KMS-11 (cell line): ENCODE results near the gene CPD.

Experiments
- H2AFZ ChIP-seq: fragments of 200-600 bp; sonication (generic); 2 replicates; pipeline ENCODE4 v1.6.1; 2016; ENCODE audit warnings: antibody characterized with exemption, mixed run types, low read depth
- H3K27ac ChIP-seq: fragments of 200-600 bp; sonication (generic); 2 replicates; pipeline ENCODE4 v1.6.1; 2016; ENCODE audit warnings: mild to moderate bottlenecking, mixed run types
- H3K27me3 ChIP-seq: fragments of 200-600 bp; sonication (generic); 2 replicates; pipeline ENCODE4 v1.6.1; 2017; ENCODE audit warnings: mild to moderate bottlenecking, low read depth, mixed run types, moderate library complexity; ENCODE audit not compliant: insufficient read depth
- H3K36me3 ChIP-seq: fragments of 200-600 bp; sonication (generic); 2 replicates; pipeline ENCODE4 v1.6.1; 2017; ENCODE audit warnings: mild to moderate bottlenecking, mixed run types; ENCODE audit not compliant: insufficient read depth
- H3K4me1 ChIP-seq: fragments of 200-600 bp; sonication (generic); 2 replicates; pipeline ENCODE4 v1.6.1; 2016; ENCODE audit warnings: mild to moderate bottlenecking, low read depth, mixed run types; ENCODE audit not compliant: poor library complexity, severe bottlenecking
- H3K4me2 ChIP-seq: fragments of 200-600 bp; sonication (generic); 2 replicates; pipeline ENCODE4 v1.7.0; 2016; ENCODE audit warnings: mild to moderate bottlenecking, mixed run types
- H3K4me3 ChIP-seq: fragments of 200-600 bp; sonication (generic); IDR thresholded peaks from 2 replicates; pipeline ENCODE4 v1.6.1; 2017; ENCODE audit warnings: low read depth, low read length, mixed read lengths; ENCODE audit not compliant: insufficient read depth
- H3K79me2 ChIP-seq: fragments of 200-600 bp; sonication (generic); 2 replicates; pipeline ENCODE4 v1.6.1; 2016; ENCODE audit warnings: low read depth, mixed run types; ENCODE audit not compliant: insufficient read depth
- H3K9ac ChIP-seq: fragments of 200-600 bp; sonication (generic); 2 replicates; pipeline ENCODE4 v1.6.1; 2016; ENCODE audit warnings: mild to moderate bottlenecking, mixed run types
- H4K20me1 ChIP-seq: fragments of 200-600 bp; sonication (generic); 2 replicates; pipeline ENCODE4 v1.6.1; 2016; ENCODE audit warnings: mild to moderate bottlenecking, mixed run types; ENCODE audit not compliant: insufficient read depth
- CTCF ChIP-seq: fragments of 200-600 bp; sonication (generic); conservative IDR thresholded peaks from 2 replicates; pipeline ENCODE4 v1.6.1; 2017; ENCODE audit warnings: low read depth, mild to moderate bottlenecking, antibody characterized with exemption, low read length, moderate library complexity, mixed read lengths

CPD gene

DNA sequence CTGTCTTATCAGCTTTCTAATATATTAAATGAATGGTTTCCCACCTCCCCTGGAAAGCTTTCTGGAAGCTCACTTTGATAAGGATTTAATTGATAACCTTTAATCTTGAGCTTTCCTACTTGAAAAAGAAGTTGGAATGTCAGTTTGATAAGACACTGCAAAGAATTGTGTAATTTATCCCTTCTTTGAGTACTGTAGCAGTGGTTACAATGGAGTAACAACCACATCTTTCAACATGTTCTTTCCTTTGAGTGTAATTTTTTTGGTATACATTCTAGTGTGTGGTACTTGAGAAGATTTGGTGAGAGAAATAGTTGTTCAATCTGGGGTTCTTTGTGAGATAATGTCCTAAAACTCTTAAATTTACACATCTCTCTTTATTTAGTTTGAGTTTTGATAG lies 43.4 kb downstream of the CPD start:
- H3K4me1 ChIP-seq = no peaks in the 10 kb centered on the region
- peaks cover 6% of the 10 kb centered on the region; the same call in 1 of the 2 replicates for H3K36me3 ChIP-seq
- no peaks in the 10 kb centered on the region for H3K79me2 ChIP-seq
- H4K20me1 ChIP-seq = no peaks in the 10 kb centered on the region
- no peak overlapping the region for H3K4me2 ChIP-seq
- no peak for TF ChIP-seq CTCF
- no peak overlapping the region for H3K27ac ChIP-seq
- H3K4me3 ChIP-seq = no peak overlapping the region
- H3K9ac ChIP-seq = no peak overlapping the region
- H2AFZ ChIP-seq = no peak overlapping the region
- no peaks in the 10 kb centered on the region for H3K27me3 ChIP-seq

- H3K9ac ChIP-seq = no peak overlapping the region
- H3K4me2 ChIP-seq = no peak overlapping the region
- H3K4me3 ChIP-seq = no peak overlapping the region
- H3K79me2 ChIP-seq = no peaks in the 10 kb centered on the region
- no peaks in the 10 kb centered on the region for H3K27me3 ChIP-seq
- H2AFZ ChIP-seq = no peak overlapping the region
- no peak overlapping the region for H3K27ac ChIP-seq
- no peaks in the 10 kb centered on the region for H4K20me1 ChIP-seq
- H3K36me3 ChIP-seq = peaks cover 10% of the 10 kb centered on the region; the same call in 1 of the 2 replicates
- H3K4me1 ChIP-seq = no peaks in the 10 kb centered on the region
- no peak for TF ChIP-seq CTCF
These were observed 45.7 kb downstream of the CPD start for GRCh38 chr17:30424471-30424870.

DNA sequence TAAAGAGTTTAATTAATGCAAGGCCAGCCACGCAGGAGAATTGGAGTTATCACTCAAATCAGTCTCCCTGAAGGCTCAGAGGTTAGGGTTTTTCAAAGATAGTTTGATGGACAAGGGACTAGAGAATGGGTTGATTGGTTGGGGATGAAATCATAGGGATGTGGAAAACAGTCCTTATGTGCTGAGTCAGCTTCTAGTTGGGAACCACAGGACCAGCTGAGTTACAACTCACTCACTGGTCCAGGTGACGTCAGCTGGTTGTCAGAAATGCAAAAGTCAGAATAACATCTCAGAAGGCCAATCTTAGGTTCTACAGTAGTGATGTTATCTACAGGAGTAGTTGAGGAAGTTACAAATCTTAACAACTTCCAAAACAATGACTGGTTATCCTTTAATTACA lies 47.6 kb downstream of the CPD start:
- H3K27ac ChIP-seq = no peak overlapping the region

GRCh38 chr17:30427611-30428010 lies 48.9 kb downstream of the CPD start:
- Histone ChIP-seq H2AFZ (no peak overlapping the region), H3K4me2 (no peak overlapping the region), H3K36me3 (peaks cover 7% of the 10 kb centered on the region; the same call in 1 of the 2 replicates), H4K20me1 (no peaks in the 10 kb centered on the region), H3K4me3 (no peak overlapping the region), H3K4me1 (no peaks in the 10 kb centered on the region), H3K27me3 (no peaks in the 10 kb centered on the region), H3K27ac (no peak overlapping the region), H3K9ac (no peak overlapping the region), H3K79me2 (no peaks in the 10 kb centered on the region)
- no peak for TF ChIP-seq CTCF

More for the DNA sequence above, 47.6 kb downstream of the CPD start:
- H2AFZ ChIP-seq = no peak overlapping the region
- H4K20me1 ChIP-seq = no peaks in the 10 kb centered on the region
- no peak overlapping the region for H3K4me2 ChIP-seq
- no peaks in the 10 kb centered on the region for H3K4me1 ChIP-seq
- H3K9ac ChIP-seq = no peak overlapping the region
- H3K4me3 ChIP-seq = no peak overlapping the region
- no peaks in the 10 kb centered on the region for H3K27me3 ChIP-seq
- H3K36me3 ChIP-seq = peaks cover 10% of the 10 kb centered on the region; the same call in 1 of the 2 replicates
- no peak for TF ChIP-seq CTCF
- H3K79me2 ChIP-seq = no peaks in the 10 kb centered on the region
